ENCODE results near the gene PCDHA9. TPM values are rescaled to one million over a fixed set of nuclear protein-coding genes. Genes with fewer than 3 reads are reported as not detected.
"Not testable (repeated sequence)": the region's sequence is repeated elsewhere in the genome, so short reads cannot be mapped to it uniquely, and the experiment has no call there.

Gene PCDHA9, protein sequence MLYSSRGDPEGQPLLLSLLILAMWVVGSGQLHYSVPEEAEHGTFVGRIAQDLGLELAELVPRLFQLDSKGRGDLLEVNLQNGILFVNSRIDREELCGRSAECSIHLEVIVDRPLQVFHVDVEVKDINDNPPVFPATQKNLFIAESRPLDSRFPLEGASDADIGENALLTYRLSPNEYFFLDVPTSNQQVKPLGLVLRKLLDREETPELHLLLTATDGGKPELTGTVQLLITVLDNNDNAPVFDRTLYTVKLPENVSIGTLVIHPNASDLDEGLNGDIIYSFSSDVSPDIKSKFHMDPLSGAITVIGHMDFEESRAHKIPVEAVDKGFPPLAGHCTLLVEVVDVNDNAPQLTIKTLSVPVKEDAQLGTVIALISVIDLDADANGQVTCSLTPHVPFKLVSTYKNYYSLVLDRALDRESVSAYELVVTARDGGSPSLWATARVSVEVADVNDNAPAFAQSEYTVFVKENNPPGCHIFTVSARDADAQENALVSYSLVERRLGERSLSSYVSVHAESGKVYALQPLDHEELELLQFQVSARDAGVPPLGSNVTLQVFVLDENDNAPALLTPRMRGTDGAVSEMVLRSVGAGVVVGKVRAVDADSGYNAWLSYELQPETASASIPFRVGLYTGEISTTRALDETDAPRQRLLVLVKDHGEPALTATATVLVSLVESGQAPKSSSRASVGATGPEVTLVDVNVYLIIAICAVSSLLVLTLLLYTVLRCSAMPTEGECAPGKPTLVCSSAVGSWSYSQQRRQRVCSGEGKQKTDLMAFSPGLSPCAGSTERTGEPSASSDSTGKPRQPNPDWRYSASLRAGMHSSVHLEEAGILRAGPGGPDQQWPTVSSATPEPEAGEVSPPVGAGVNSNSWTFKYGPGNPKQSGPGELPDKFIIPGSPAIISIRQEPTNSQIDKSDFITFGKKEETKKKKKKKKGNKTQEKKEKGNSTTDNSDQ
- under 1 TPM; 0.14 TPM for total RNA-seq
- long read RNA-seq, donor 1: 0 reads
- long read RNA-seq, donor 2: 0 reads

DNA sequence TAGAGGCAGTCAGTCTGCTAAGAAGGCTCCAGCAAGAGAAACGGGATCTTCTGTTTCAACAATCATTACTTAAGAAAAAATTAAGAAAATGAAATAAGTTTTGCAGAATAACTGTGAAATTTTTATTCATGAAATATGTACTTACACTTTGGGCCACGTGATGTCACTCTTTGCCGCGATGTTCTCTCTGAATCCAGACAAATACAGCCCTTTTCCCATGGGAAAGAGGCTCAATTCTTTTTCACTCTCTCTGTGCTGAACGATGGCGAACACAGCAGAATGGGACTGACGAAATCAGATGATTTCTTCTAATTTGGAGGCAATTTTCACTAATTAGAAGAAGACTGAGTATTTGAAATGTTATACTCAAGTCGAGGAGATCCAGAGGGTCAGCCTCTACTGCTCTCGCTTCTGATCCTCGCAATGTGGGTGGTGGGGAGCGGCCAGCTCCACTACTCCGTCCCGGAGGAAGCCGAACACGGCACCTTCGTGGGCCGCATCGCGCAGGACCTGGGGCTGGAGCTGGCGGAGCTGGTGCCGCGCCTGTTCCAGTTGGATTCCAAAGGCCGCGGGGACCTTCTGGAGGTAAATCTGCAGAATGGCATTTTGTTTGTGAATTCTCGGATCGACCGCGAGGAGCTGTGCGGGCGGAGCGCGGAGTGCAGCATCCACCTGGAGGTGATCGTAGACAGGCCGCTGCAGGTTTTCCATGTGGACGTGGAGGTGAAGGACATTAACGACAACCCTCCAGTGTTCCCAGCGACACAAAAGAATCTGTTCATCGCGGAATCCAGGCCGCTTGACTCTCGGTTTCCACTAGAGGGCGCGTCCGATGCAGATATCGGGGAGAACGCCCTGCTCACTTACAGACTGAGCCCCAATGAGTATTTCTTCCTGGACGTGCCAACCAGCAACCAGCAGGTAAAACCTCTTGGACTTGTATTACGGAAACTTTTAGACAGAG is at the start of gene PCDHA9:
Gene PCDHA9 (plus strand): TSS at position 244 of the 964 bp plus-strand sequence. CDS start 114 bp downstream, at position 358.
- intact Hi-C loops (cut with DNase I): not testable (repeated sequence)

DNA sequence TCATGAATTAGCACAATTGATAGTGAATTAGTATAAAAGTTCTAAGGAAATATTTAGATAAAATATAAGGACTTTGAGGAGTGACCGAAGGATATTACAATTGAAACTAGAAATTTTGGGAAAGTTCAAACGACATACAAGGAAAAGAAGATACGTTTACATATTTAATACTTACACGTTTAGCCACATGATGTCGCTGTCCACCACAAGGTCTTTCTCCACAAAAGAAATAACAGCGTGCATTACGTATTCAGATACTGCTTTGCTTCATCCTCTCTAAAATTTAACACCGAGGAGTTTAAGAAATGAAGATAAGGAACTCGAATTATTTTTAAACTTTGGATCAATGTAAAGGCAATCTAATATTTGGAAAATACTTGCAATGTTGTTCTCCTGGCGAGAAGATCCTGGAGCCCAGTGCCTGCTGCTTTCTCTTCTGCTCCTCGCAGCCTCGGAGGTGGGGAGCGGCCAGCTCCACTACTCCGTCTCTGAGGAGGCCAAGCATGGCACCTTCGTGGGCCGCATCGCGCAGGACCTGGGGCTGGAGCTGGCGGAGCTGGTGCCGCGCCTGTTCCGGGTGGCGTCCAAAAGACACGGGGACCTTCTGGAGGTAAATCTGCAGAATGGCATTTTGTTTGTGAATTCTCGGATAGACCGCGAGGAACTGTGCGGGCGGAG is 47.2 kb upstream of the PCDHA9 start, which contains the start of gene PCDHA3:
Gene PCDHA3 (plus strand): TSS at position 242 of the 678 bp plus-strand sequence.
- intact Hi-C loops (cut with DNase I): no loop called here
- no peak for DNase-seq (ENCODE audit: low spot score)

More for the DNA sequence above, at the start of gene PCDHA9:
- DNase-seq (ENCODE audit: low spot score): not testable (repeated sequence)

DNA sequence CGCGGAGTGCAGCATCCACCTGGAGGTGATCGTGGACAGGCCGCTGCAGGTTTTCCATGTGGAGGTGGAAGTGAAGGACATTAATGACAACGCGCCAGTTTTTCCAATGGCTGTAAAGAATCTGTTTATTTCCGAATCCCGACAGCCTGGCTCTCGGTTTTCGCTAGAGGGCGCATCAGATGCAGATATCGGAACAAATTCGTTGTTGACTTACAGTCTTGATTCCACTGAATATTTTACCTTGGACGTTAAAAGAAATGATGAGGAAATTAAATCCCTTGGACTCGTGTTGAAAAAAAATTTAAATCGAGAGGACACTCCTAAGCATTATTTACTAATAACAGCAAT is 46.7 kb upstream of the PCDHA9 start:
- no peak for DNase-seq (ENCODE audit: low spot score)
- intact Hi-C loops (cut with DNase I): no loop called here

DNA sequence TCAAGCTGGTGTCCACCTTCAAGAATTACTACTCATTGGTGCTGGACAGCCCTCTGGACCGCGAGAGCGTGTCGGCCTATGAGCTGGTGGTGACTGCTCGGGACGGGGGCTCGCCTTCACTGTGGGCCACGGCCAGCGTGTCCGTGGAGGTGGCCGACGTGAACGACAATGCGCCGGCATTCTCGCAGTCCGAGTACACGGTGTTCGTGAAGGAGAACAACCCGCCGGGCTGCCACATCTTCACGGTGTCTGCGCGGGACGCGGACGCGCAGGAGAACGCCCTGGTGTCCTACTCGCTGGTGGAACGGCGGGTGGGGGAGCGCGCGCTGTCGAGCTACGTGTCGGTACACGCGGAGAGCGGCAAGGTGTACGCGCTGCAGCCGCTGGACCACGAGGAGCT is 45.8 kb upstream of the PCDHA9 start:
- DNase-seq (ENCODE audit: low spot score); intact Hi-C loops (cut with DNase I): not testable (repeated sequence)

DNA sequence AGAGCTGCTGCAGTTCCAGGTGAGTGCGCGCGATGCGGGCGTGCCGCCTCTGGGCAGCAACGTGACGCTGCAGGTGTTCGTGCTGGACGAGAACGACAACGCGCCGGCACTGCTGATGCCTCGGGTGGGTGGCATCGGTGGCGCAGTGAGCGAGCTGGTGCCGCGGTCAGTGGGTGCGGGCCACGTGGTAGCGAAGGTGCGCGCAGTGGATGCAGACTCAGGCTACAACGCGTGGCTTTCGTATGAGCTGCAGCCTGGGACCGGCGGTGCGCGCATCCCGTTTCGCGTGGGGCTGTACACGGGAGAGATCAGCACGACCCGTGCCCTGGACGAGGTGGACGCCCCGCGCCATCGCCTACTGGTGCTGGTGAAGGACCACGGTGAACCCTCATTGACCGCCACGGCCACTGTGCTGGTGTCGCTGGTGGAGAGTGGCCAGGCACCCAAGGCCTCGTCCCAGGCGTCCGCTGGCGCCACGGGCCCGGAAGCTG is 45.4 kb upstream of the PCDHA9 start:
- intact Hi-C loops (cut with DNase I): no loop called here
- DNase-seq (ENCODE audit: low spot score): no peak

DNA sequence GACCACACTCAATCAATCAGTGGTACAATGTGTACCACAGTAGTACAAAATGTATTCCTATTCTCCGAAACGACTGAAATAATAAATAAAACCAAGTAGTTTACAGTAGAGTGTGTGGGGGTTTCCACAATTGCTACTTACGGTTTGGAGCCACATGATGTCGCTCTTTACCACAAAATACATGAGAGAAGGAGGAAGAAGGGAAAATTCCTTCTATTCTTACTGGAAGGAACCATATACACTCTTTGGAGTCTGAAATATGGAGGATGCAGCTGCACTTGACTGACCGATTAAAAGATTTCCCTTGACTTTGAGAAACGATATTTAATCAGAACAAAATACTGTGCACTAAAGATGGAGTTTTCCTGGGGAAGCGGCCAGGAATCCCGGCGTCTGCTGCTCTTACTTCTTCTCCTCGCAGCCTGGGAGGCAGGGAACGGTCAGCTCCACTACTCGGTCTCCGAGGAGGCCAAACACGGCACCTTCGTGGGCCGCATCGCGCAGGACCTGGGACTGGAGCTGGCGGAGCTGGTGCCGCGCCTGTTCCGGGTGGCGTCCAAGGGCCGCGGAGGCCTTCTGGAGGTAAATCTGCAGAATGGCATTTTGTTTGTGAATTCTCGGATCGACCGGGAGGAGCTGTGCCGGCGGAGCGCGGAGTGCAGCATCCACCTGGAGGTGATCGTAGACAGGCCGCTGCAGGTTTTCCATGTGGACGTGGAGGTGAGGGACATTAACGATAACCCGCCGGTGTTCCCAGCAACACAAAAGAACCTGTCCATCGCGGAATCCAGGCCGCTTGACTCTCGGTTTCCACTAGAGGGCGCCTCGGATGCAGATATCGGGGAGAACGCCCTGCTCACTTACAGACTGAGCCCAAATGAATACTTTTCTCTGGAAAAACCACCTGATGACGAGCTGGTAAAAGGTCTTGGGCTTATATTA is 41.1 kb upstream of the PCDHA9 start, which contains the start of gene PCDHA4:
Gene PCDHA4 (plus strand): TSS at position 235 of the 942 bp plus-strand sequence.
- no peak for DNase-seq (ENCODE audit: low spot score)
- intact Hi-C loops (cut with DNase I): no loop called here

DNA sequence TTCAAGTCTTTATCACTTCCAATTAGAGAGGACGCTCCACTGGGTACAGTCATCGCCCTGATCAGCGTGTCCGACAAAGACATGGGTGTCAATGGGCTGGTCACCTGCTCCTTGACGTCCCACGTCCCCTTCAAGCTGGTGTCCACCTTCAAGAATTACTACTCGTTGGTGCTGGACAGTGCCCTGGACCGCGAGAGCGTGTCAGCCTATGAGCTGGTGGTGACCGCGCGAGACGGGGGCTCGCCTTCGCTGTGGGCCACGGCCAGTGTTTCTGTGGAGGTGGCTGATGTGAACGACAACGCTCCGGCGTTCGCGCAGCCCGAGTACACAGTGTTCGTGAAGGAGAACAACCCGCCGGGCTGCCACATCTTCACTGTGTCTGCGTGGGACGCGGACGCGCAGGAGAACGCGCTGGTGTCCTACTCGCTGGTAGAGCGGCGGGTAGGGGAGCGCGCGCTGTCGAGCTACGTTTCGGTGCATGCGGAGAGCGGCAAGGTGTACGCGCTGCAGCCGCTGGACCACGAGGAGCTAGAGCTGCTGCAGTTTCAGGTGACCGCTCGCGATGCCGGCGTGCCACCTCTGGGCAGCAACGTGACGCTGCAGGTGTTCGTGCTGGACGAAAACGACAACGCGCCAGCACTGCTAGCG is 39.8 kb upstream of the PCDHA9 start:
- DNase-seq (ENCODE audit: low spot score); intact Hi-C loops (cut with DNase I): not testable (repeated sequence)

DNA sequence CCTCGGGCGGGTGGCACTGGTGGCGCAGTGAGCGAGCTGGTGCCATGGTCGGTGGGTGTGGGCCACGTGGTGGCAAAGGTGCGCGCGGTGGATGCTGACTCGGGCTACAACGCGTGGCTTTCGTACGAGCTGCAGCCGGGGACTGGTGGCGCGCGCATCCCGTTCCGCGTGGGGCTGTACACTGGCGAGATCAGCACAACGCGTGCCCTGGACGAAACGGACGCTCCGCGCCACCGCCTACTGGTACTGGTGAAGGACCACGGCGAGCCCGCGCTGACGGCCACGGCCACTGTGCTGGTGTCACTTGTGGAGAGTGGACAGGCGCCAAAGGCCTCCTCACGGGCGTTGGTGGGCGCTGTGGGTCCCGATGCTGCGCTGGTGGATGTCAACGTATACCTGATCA is 39.3 kb upstream of the PCDHA9 start:
- peak; percentile 82 for DNase-seq (ENCODE audit: low spot score)
- intact Hi-C loops (cut with DNase I): no loop called here

DNA sequence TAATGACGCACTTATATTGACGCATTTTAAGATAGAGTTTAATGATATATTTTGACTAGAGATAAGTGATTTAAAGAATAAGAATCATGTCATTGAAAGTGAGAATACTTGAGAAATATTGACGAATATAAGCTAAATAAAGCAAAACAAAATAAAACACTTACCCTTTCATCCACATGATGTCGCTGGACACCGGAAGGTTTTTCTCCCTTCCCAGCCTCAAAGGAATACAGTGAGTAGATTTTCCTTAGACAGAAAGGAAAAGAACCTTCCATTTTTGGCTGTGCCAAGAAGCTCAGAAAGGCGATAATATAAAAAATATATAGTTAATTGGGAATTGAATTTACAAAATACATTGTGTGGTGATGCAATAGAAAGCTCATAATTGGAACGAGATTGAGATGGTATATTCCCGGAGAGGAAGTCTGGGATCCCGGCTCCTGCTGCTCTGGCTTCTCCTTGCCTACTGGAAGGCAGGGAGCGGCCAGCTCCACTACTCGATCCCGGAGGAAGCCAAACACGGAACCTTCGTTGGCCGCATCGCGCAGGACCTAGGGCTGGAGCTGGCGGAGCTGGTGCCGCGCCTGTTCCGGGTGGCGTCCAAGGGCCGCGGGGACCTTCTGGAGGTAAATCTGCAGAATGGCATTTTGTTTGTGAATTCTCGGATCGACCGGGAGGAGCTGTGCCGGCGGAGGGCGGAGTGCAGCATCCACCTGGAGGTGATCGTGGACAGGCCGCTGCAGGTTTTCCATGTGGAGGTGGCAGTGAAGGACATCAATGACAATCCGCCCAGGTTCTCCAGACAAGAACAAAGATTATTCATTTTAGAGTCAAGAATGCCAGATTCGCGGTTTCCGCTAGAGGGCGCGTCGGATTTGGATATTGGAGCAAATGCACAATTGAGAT is 26.6 kb upstream of the PCDHA9 start, which contains the start of gene PCDHA5:
Gene PCDHA5 (plus strand): TSS at position 239 of the 906 bp plus-strand sequence.
- DNase-seq (ENCODE audit: low spot score): peak; percentile 77
- intact Hi-C loops (cut with DNase I): no loop called here

DNA sequence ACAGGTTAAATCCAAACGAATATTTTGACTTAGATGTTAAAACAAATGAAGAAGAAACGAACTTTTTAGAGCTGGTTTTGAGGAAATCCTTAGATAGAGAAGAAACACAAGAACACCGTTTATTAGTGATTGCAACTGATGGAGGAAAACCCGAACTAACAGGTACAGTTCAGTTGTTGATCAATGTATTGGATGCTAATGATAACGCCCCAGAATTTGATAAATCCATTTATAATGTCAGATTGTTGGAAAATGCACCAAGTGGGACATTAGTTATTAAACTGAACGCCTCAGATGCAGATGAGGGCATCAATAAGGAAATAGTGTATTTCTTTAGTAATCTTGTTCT is 25.9 kb upstream of the PCDHA9 start:
- intact Hi-C loops (cut with DNase I): no loop called here
- DNase-seq (ENCODE audit: low spot score): no peak

DNA sequence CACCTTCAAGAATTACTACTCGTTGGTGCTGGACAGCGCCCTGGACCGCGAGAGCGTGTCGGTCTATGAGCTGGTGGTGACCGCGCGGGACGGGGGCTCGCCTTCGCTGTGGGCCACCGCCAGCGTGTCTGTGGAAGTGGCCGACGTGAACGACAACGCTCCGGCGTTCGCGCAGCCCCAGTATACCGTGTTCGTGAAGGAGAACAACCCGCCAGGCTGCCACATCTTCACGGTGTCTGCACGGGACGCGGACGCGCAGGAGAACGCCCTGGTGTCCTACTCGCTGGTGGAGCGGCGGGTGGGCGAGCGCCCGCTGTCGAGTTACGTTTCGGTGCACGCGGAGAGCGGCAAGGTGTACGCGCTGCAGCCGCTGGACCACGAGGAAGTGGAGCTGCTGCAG is 25.2 kb upstream of the PCDHA9 start:
- not testable (repeated sequence) for DNase-seq (ENCODE audit: low spot score)

DNA sequence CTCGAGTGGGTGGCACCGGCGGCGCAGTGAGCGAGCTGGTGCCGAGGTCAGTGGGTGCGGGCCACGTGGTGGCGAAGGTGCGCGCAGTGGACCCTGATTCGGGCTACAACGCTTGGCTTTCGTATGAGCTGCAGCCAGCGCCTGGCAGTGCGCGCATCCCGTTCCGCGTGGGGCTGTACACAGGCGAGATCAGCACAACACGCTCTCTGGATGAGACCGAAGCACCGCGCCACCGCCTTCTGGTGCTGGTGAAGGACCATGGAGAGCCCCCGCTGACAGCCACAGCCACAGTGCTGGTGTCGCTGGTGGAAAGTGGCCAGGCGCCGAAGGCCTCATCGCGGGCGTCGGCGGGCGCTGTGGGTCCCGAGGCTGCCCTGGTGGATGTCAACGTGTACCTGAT is 24.7 kb upstream of the PCDHA9 start:
- DNase-seq (ENCODE audit: low spot score): peak; percentile 62
- intact Hi-C loops (cut with DNase I): no loop called here

More for the DNA sequence above, 25.2 kb upstream of the PCDHA9 start:
- intact Hi-C loops (cut with DNase I): not testable (repeated sequence)

DNA sequence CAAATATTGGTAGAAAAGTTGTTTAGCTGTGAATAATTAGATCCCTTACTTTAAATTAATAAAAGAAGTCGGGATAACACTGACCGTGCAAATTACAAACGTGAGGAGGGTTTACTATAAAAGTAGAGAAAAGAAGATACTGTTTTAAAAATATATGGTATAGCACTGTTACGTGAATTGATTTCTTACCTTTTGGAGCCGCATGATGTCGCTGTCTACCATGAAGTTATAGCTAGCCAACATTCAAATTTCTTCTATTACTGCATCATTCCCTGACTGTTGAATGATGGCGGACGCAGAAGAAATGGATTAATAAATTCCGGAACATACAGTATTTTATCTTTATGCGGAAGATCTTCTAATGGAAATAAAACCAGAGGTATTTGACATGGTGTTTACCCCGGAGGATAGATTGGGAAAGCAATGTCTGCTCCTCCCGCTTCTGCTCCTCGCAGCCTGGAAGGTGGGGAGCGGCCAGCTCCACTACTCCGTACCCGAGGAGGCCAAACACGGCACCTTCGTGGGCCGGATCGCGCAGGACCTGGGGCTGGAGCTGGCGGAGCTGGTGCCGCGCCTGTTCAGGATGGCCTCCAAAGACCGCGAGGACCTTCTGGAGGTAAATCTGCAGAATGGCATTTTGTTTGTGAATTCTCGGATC is 20.3 kb upstream of the PCDHA9 start, which contains the start of gene PCDHA6:
Gene PCDHA6 (plus strand): TSS at position 257 of the 658 bp plus-strand sequence. CDS start 132 bp downstream, at position 389.
- intact Hi-C loops (cut with DNase I): no loop called here
- no peak for DNase-seq (ENCODE audit: low spot score)

DNA sequence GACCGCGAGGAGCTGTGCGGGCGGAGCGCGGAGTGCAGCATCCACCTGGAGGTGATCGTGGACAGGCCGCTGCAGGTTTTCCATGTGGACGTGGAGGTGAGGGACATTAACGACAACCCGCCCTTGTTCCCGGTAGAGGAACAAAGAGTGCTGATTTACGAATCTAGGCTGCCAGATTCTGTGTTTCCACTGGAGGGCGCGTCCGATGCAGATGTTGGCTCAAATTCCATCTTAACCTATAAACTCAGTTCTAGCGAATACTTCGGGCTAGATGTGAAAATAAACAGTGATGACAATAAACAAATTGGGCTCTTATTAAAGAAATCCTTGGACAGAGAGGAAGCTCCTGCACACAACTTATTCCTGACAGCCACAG is 19.8 kb upstream of the PCDHA9 start:
- no peak for DNase-seq (ENCODE audit: low spot score)
- intact Hi-C loops (cut with DNase I): no loop called here
